Amniotic epithelial cell (primary cell): ENCODE measurements around the gene SELENOP.

Experiments
- DNase-seq: peaks from one replicate; pipeline ENCODE4 v3.0.0-alpha.2; 2010; ENCODE audit warnings: low read depth

The SELENOP gene

GRCh38 chr5:42798284-42799240, 13.1 kb downstream of the SELENOP start:
- DNase-seq = no peak

- DNase-seq = no peak
These were observed 20.5 kb downstream of the SELENOP start for GRCh38 chr5:42791151-42791550.

GRCh38 chr5:42787845-42788244, 23.8 kb downstream of the SELENOP start:
- no peak for DNase-seq

GRCh38 chr5:42787073-42787472, 24.6 kb downstream of the SELENOP start:
- DNase-seq = no peak

- no peak for DNase-seq
These were observed 25.9 kb downstream of the SELENOP start for GRCh38 chr5:42785756-42786155.

GRCh38 chr5:42784132-42784531, 27.6 kb downstream of the SELENOP start:
- peak; percentile 44 for DNase-seq

GRCh38 chr5:42781584-42781983, 30.1 kb downstream of the SELENOP start:
- DNase-seq = no peak

GRCh38 chr5:42779083-42779482, 32.6 kb downstream of the SELENOP start:
- no peak for DNase-seq

DNA sequence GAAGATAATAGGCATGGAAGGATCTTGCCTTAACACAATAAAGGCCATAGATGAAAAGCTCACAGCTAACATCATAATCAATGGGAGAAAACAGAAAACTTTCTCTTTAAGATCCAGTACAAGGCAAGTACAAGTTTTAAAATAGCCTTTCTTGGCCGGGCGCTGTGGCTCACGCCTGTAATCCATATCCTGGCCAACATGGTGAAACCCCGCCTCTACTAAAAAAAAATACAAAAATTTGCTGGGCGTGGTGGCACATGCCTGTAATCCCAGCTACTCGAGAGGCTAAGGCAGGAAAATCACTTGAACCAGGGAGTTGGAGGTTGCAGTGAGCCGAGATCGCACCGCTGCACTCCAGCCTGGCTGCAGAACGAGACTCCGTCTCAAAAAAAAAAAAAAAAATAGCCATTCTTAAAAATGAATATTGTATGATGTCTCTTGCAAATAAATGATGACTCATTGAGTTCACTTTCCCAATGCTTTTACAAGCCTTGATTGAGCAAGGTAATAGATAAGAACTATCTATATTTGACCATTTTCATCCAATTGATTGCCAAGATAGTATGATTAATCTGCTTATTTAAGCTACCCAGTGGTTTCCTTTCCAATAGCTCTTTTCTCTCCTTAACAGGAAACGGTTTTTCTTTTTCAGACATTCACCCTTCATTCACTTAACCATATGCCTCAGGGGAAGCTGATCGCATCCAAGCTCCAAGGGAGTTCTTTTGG, 39.3 kb downstream of the SELENOP start:
- DNase-seq = peak; percentile 25

GRCh38 chr5:42770003-42770402, 41.7 kb downstream of the SELENOP start:
- no peak for DNase-seq

- peak; percentile 33 for DNase-seq
These were observed 43.6 kb downstream of the SELENOP start for GRCh38 chr5:42768106-42768504.

DNA sequence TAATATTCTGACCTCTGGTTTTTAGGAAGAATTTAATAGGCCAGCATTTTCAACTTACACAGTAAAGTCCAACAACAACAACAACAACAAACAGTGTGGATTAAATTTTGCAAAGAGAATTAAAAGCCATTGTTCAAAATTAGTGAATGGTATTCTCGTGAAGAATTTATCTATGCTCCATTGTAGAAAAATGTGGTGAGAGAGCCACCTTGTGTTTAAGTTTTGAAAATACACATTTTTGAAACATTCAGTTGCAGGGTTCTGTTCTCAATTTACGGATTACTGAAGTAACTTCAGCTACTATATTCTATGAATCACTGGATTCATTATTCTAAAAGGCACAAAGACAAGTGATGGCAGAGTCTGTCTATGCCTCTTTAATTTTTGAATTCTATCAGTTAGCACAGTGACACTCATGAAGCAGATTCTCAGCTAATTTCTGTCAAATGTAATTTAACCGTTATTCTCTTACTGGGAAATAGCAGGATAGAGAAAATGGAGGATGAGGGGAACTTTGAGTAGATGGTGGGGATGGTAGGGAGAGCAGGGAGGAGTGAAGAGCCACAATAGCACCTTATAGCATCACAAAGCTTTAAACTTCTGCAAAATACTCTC, 44.1 kb downstream of the SELENOP start:
- peak; percentile 39 for DNase-seq

DNA sequence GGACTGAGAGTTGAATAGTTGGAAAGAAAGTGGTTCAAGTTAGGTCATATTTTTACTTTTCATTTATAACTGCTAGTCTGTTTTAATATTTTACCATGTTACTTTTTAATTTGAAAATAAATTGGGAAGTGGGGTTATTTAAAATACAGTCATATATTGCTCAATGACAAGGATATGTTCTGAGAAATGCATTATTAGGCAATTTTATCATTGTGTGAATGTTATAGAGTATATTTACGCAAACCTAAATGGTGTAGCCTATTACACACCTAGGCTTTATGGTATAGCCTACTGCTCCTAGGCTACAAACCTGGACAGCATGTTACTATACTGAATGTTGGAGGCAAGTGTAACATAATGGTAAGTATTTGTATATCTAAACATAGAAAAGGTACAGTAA, 49.9 kb downstream of the SELENOP start:
- no peak for DNase-seq

DNA sequence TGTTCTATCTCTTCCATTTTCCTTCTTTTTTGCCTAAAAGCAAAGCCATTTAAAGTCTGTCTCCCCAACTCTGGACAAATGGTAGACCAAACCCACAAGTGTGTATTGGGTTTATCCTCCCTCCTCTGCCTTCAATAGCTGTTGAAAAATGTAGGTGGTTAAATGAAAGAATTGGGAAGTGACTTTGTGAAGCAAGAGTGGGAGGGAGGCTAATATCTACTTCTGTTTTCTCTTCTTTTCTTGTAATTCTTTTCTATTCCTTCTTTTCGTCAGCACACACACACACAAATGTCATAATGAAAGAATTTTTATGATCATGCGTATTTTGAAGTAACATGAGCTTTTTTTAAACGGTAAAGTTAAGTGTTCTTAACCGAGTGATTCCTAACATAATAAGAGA, 51.3 kb downstream of the SELENOP start:
- DNase-seq = no peak

GRCh38 chr5:42759456-42759855, 52.2 kb downstream of the SELENOP start:
- peak; percentile 30 for DNase-seq

DNA sequence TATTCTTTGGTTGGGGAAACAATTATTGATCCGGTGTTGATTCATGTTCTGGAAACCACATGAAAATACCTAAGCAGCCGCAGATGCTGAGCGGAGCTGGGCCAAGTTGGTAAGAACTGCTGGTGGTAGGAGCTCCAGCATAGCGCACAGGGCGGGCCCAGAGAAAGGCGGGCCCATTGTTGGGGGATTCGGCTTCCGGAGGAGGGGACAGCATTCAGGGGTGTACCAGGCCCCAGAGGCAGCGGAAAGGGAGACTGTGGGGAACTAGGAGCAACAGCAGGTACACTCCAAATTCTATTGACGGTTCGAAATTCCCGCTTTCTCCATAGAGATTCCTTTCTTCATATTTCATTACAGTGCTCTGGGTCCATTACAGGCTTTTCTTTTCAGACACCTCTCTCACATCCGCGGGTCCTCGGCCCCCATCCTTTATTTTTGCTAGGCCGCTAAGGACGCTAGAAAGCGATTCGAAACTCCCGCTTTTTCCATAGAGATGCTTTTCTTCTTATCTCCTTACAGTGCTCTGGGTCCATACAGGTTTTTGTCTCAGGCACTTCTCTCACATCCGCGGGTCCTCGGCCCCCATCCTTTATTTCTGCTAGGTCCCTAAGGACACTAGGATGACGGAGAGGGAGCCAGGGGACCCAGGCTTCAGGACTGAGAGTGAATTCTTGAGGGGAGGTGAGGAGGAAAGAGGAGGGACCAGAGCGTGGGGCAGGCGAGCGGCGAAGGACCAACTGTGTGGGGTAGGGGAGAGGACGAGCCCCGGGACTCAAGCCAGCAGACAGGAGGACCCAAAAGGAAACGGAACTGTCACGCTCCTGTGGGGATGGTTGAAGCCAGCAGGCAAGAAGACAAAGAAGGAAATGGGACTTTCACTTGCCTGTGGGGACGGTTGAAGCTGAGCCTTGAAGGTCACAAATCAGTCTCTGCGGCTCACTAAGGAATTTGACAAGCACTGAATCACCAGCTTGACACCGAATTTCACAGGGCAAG, 54.8 kb downstream of the SELENOP start, which contains the start of gene CCDC152:
CCDC152 (plus strand) TSS at position 213 of the 996 bp plus-strand sequence. CDS start 2,304 bp downstream, outside the sequence.
- peak; percentile 44 for DNase-seq

DNA sequence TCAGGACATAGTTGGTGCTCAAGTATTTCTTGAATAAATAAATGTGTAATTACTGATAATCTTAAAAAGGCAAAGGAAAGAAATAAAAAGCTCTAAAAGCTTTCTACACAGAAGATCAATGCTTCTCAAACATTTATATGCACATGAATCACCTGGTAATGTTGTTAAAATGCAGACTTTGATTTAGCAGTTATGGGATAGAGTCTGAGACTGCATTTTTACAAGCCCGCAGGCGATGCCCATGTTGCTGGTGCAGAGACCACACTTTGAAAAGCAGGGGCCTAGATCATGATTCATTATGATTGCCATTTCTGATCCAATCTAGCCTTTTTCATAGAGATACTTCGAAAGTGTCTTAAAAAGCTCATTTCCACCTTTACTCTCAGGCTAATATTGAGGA, 58.6 kb downstream of the SELENOP start:
- no peak for DNase-seq

DNA sequence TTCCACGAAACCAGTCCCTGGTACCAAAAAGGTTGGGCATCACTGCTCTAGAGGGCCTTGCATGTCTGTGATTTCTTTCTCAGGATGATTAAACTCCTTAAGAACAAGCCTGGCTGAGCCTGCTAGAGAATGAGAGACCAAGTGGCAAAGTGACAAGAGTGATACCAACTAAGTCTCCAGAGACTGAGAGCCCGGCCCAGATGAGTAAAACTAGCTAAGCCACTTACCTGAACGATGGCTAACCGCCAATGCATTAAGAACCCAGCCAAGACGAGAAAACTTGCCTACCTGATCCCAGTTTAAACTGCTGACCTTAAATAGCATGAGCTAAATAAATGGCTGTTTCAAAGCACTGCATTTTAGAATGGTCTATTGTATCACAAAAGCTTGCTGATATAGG, 60.6 kb downstream of the SELENOP start:
- DNase-seq = no peak

GRCh38 chr5:42750507-42750906, 61.2 kb downstream of the SELENOP start:
- no peak for DNase-seq
